ENCODE measurements around the gene SLC29A3. TPM values are rescaled to one million over a fixed set of nuclear protein-coding genes. Genes with fewer than 3 reads are reported as not detected.

SLC29A3 gene
- total and polyA plus RNA-seq, 10 of the 15 experiments (the other 5 are each of a cell fraction or from before 2014, with no cell fraction given): 1.5 to 4.0 (median 2.7) TPM

- Histone ChIP-seq H3K9me3 (replicated peaks; ENCODE audit: control insufficient read depth, insufficient read depth, low read length) (no peaks in the 10 kb centered on the region), H2AFZ (ENCODE audit: control insufficient read depth, low read depth, low read length) (no peak overlapping the region), H4K20me1 (ENCODE audit: control insufficient read depth, insufficient read depth) (no peaks in the 10 kb centered on the region), H3K27ac (ENCODE audit: control insufficient read depth, insufficient read depth) (no peak overlapping the region), H3K4me3 (no peak overlapping the region), H3K79me2 (ENCODE audit: control insufficient read depth, insufficient read depth, low read length) (no peaks in the 10 kb centered on the region), H3K9ac (ENCODE audit: control insufficient read depth, insufficient read depth, low read length) (no peak overlapping the region), H3K27me3 (replicated peaks in 1 of 2; ENCODE audit: control insufficient read depth in 2 of 2, insufficient read depth in 2 of 2, low read length in 1 of 2) (no peaks in the 10 kb centered on the region), H3K4me1 (ENCODE audit: control insufficient read depth, insufficient read depth, low read length) (peaks cover 7% of the 10 kb centered on the region), H3K36me3 (ENCODE audit: control insufficient read depth in 2 of 2, insufficient read depth in 2 of 2, low read length in 1 of 2) (no peaks in the 10 kb centered on the region), H3K4me2 (ENCODE audit: control insufficient read depth, insufficient read depth) (no peak overlapping the region)
- in situ Hi-C loops (cut with MboI) (no loop called here), intact Hi-C loops (cut with micrococcal nuclease; ENCODE audit: unreplicated experiment) (no loop called here)
- ATAC-seq (no peak), DNase-seq (ENCODE audit: low read depth, low spot score) (no peak), FAIRE-seq (no peak)
- TF ChIP-seq CHD4 (IDR thresholded peaks at IDR 0.05) (no peak), FOXM1 (IDR thresholded peaks at IDR 0.05; ENCODE audit: low read depth, low read length) (no peak), NBN (IDR thresholded peaks at IDR 0.05) (no peak), BACH1 (IDR thresholded peaks at IDR 0.05; ENCODE audit: borderline replicate concordance) (no peak), PML (IDR thresholded peaks at IDR 0.05; ENCODE audit: low read length) (no peak), IRF4 (IDR thresholded peaks at IDR 0.05; ENCODE audit: low read depth, low read length) (no peak), SKIL (IDR thresholded peaks at IDR 0.05; ENCODE audit: low read depth, poor library complexity, severe bottlenecking) (no peak), SMAD5 (IDR thresholded peaks at IDR 0.05; ENCODE audit: low read depth) (no peak), IKZF2 (IDR thresholded peaks at IDR 0.05) (no peak), ZNF274 (IDR thresholded peaks at IDR 0.05; ENCODE audit: insufficient read depth, insufficient read length) (no peak), TAF1 (IDR thresholded peaks at IDR 0.05; ENCODE audit: borderline replicate concordance, low read depth, low read length) (no peak), LARP7 (IDR thresholded peaks at IDR 0.05) (no peak), BCL11A (IDR thresholded peaks at IDR 0.05; ENCODE audit: low read depth, low read length) (no peak), CUX1 (IDR thresholded peaks at IDR 0.05; ENCODE audit: insufficient replicate concordance, low read depth, low read length) (no peak)
- CTCF ChIA-PET: interaction anchor here (1.0 kb wide), 1 partner anchor 11 kb away, joined by 3 read pairs; no protein-coding TSS in a partner anchor
- 37% methylated on average over 5 of the region's 5 CpGs for WGBS (ENCODE audit: insufficient coverage, insufficient replicate concordance, low lambda C conversion rate, missing lambda C conversion rate)
- SMC1A ChIA-PET (ENCODE audit: uncharacterized antibody, unreplicated experiment): interaction anchor here (1.3 to 2.4 kb wide), 2 partner anchors 13 to 49 kb away, joined by 8 read pairs; no protein-coding TSS in a partner anchor
- POLR2A ChIA-PET: interaction anchor here (1.3 kb wide), 1 partner anchor 44 kb away, joined by 3 read pairs; no protein-coding TSS in a partner anchor
- no TSS peak for BruUV-seq (replicated peaks)
- RAD21 ChIA-PET (ENCODE audit: unreplicated experiment): no interaction called here
These were observed 13.4 kb downstream of the SLC29A3 start for GRCh38 chr10:71332466-71332865.

All from GM12878 (cell line).